Type B pancreatic cell (in vitro differentiated cells): ENCODE results near the gene SSH3. TPM values are rescaled to one million over a fixed set of nuclear protein-coding genes. Genes with fewer than 3 reads are reported as not detected.

ENCODE experiments used
- DNase-seq: peaks from one replicate; pipeline ENCODE4 v3.0.0; 2021; ENCODE audit warnings: mixed read lengths; ENCODE audit not compliant: unreplicated experiment; ENCODE audit errors: extremely low spot score
- H3K27ac Mint-ChIP-seq: 2 replicates; pipeline ENCODE4 v1.8.0; 2021; ENCODE audit warnings: mild to moderate bottlenecking, mixed read lengths
- H3K27me3 Mint-ChIP-seq: 2 replicates; pipeline ENCODE4 v1.8.0; 2021; ENCODE audit warnings: mixed read lengths
- H3K36me3 Mint-ChIP-seq: 2 replicates; pipeline ENCODE4 v1.8.0; 2021; ENCODE audit warnings: mixed read lengths
- H3K4me1 Mint-ChIP-seq: one replicate; pipeline ENCODE4 v1.8.0; 2021; ENCODE audit warnings: mixed read lengths; ENCODE audit not compliant: unreplicated experiment
- H3K4me3 Mint-ChIP-seq: 2 replicates; pipeline ENCODE4 v1.8.0; 2021; ENCODE audit warnings: mild to moderate bottlenecking, mixed read lengths
- H3K9me3 Mint-ChIP-seq: 2 replicates; pipeline ENCODE4 v1.8.0; 2021; ENCODE audit warnings: mixed read lengths
- CTCF ChIP-seq: fragments of 200-600 bp; sonication (generic); conservative IDR thresholded peaks from 2 replicates; pipeline ENCODE4 v1.5.0; 2021; ENCODE audit warnings: antibody characterized with exemption, mild to moderate bottlenecking
- total RNA-seq: library from RNA; stranded (reverse); gene quantifications from 2 replicates; pipeline ENCODE4 v1.2.1, GENCODE V29; 2021; ENCODE audit warnings: low replicate concordance

The SSH3 gene
- total RNA-seq, 1 donor from 2014 or later = 32.0 TPM

GRCh38 chr11:67283481-67283963, 19.8 kb upstream of the SSH3 start:
- no peaks in the 10 kb centered on the region for H3K36me3 Mint-ChIP-seq
- TF ChIP-seq CTCF = no peak

GRCh38 chr11:67284811-67285540, 18.4 kb upstream of the SSH3 start:
- H3K4me1 Mint-ChIP-seq = peaks cover 11% of the 10 kb centered on the region
- DNase-seq = no peak
- no peaks in the 10 kb centered on the region for H3K9me3 Mint-ChIP-seq
- no peak overlapping the region for H3K27ac Mint-ChIP-seq
- no peak overlapping the region for H3K4me3 Mint-ChIP-seq
- no peak for TF ChIP-seq CTCF
- H3K27me3 Mint-ChIP-seq = no peaks in the 10 kb centered on the region
- no peaks in the 10 kb centered on the region for H3K36me3 Mint-ChIP-seq

More at GRCh38 chr11:67283481-67283963, 19.8 kb upstream of the SSH3 start:
- peaks cover 11% of the 10 kb centered on the region for H3K4me1 Mint-ChIP-seq
- H3K27ac Mint-ChIP-seq = no peak overlapping the region
- H3K9me3 Mint-ChIP-seq = no peaks in the 10 kb centered on the region
- no peak overlapping the region for H3K4me3 Mint-ChIP-seq
- DNase-seq = no peak
- no peaks in the 10 kb centered on the region for H3K27me3 Mint-ChIP-seq

GRCh38 chr11:67285541-67286498, 17.5 kb upstream of the SSH3 start:
- DNase-seq = no peak
- TF ChIP-seq CTCF = no peak
- no peaks in the 10 kb centered on the region for H3K36me3 Mint-ChIP-seq
- H3K4me1 Mint-ChIP-seq = peaks cover 11% of the 10 kb centered on the region
- no peak overlapping the region for H3K4me3 Mint-ChIP-seq
- H3K27me3 Mint-ChIP-seq = no peaks in the 10 kb centered on the region
- H3K27ac Mint-ChIP-seq = no peak overlapping the region
- H3K9me3 Mint-ChIP-seq = no peaks in the 10 kb centered on the region

- H3K27ac Mint-ChIP-seq = peak overlapping the region; percentile 89
- H3K4me3 Mint-ChIP-seq = peak overlapping the region; percentile 83
- H3K36me3 Mint-ChIP-seq = no peaks in the 10 kb centered on the region
- no peak for TF ChIP-seq CTCF
- H3K9me3 Mint-ChIP-seq = no peaks in the 10 kb centered on the region
- peaks cover 11% of the 10 kb centered on the region for H3K4me1 Mint-ChIP-seq
- no peak for DNase-seq
- H3K27me3 Mint-ChIP-seq = no peaks in the 10 kb centered on the region
Observed at GRCh38 chr11:67286621-67287333, 16.6 kb upstream of the SSH3 start.
